ENCODE results near the gene NR4A1. TPM values are rescaled to one million over a fixed set of nuclear protein-coding genes. Genes with fewer than 3 reads are reported as not detected.

Gene NR4A1
- total RNA-seq, 1 experiment from 2014 or later = 12.5 TPM

DNA sequence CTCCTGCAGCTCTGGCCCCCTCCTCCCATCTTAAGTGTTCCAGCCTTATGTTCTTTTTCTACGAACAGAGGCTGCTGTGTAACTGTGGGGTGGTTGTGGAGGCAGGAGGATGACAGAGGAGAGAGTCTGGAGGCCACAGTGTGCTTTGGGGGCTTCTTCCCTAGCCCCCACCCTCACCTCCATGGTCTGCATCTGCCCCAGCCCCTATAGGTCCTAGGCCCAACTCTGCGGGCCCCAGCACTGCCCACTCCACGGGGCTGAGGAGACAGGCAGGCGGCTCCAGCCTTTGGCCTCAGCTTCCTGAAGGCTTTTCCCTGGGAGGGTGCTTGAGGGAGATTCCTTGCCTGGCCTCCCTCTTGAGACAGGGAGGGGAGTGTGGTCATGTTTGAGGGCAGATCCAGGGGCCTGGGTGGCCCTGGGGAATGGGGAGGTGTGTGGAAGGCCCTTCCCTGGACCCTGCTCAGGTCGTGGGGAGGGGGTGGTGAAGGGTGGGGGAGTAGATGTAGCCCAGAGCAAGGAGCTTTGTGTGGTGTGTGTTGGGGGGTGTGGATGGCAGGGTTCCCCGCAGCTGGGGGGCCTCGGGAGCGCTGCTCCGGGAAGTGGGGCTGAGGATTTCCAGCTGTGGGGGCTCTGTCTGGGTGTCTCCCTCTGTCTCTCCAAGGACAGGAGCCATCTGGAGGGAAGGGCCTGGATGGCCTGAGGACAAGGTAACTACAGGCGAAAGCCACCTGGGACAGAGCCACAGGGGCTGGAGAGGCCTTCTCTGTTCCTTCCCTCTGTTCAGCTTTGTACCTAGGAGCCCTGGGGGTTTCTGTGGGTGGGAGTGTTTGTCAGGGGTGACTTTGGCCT lies 29.4 kb downstream of the NR4A1 start:
- BruUV-seq (replicated peaks) = no TSS peak
- Histone ChIP-seq H3K4me3 (ENCODE audit: low read depth, low read length, poor library complexity, severe bottlenecking) (no peak overlapping the region), H3K4me1 (ENCODE audit: insufficient read depth, low read length, poor library complexity, severe bottlenecking) (peaks cover 24% of the 10 kb centered on the region), H3K27ac (ENCODE audit: low read depth, low read length, poor library complexity, severe bottlenecking) (peak overlapping the region; percentile 42), H3K27me3 (replicated peaks; ENCODE audit: insufficient read depth, low read depth, low read length, poor library complexity) (no peaks in the 10 kb centered on the region), H3K36me3 (ENCODE audit: insufficient read depth, low read length, poor library complexity, severe bottlenecking) (peaks cover 18% of the 10 kb centered on the region), H3K9me3 (ENCODE audit: low read depth, low read length, poor library complexity, severe bottlenecking) (no peaks in the 10 kb centered on the region)
- intact Hi-C loops (cut with micrococcal nuclease; ENCODE audit: unreplicated experiment) = no loop called here
- DNase-seq (ENCODE audit: low spot score) = no peak
- POLR2A ChIA-PET (ENCODE audit: low non-redundant PET) = interaction anchor here (0.5 kb wide), 1 partner anchor 926 kb away, joined by 5 read pairs; the partner anchor contains the start of gene EIF4B
- CTCF ChIA-PET = interaction anchor here (0.8 to 4.7 kb wide), 2 partner anchors 55 to 57 kb away, joined by 3 to 46 read pairs; no protein-coding TSS in a partner anchor
- no peak for TF ChIP-seq EZH2 (IDR thresholded peaks at IDR 0.05; ENCODE audit: borderline replicate concordance, low read depth, low read length, poor library complexity, severe bottlenecking)
- no peak for TF ChIP-seq CTCF (conservative IDR thresholded peaks at IDR 0.05; ENCODE audit: low read depth, low read length)

- intact Hi-C loops (cut with micrococcal nuclease; ENCODE audit: unreplicated experiment) = no loop called here
- POLR2A ChIA-PET (ENCODE audit: low non-redundant PET) = interaction anchor here (0.5 kb wide), 1 partner anchor 925 kb away, joined by 5 read pairs; the partner anchor contains the start of gene EIF4B
- Histone ChIP-seq H3K36me3 (ENCODE audit: insufficient read depth, low read length, poor library complexity, severe bottlenecking) (peaks cover 14% of the 10 kb centered on the region), H3K4me1 (ENCODE audit: insufficient read depth, low read length, poor library complexity, severe bottlenecking) (peaks cover 24% of the 10 kb centered on the region), H3K4me3 (ENCODE audit: low read depth, low read length, poor library complexity, severe bottlenecking) (no peak overlapping the region), H3K27me3 (replicated peaks; ENCODE audit: insufficient read depth, low read depth, low read length, poor library complexity) (no peaks in the 10 kb centered on the region), H3K27ac (ENCODE audit: low read depth, low read length, poor library complexity, severe bottlenecking) (peak overlapping the region; percentile 42), H3K9me3 (ENCODE audit: low read depth, low read length, poor library complexity, severe bottlenecking) (no peaks in the 10 kb centered on the region)
- no peak for DNase-seq (ENCODE audit: low spot score)
- CTCF ChIA-PET = interaction anchor here (4.7 kb wide), 1 partner anchor 56 kb away, joined by 46 read pairs; no protein-coding TSS in a partner anchor
- no TSS peak for BruUV-seq (replicated peaks)
- TF ChIP-seq EZH2 (IDR thresholded peaks at IDR 0.05; ENCODE audit: borderline replicate concordance, low read depth, low read length, poor library complexity, severe bottlenecking) (no peak), CTCF (conservative IDR thresholded peaks at IDR 0.05; ENCODE audit: low read depth, low read length) (no peak)
Observed at GRCh38 chr12:52081263-52081733, 30.1 kb downstream of the NR4A1 start.

GRCh38 chr12:52082026-52082668 lies 30.9 kb downstream of the NR4A1 start:
- Histone ChIP-seq H3K9me3 (ENCODE audit: low read depth, low read length, poor library complexity, severe bottlenecking) (no peaks in the 10 kb centered on the region), H3K4me1 (ENCODE audit: insufficient read depth, low read length, poor library complexity, severe bottlenecking) (peaks cover 24% of the 10 kb centered on the region), H3K36me3 (ENCODE audit: insufficient read depth, low read length, poor library complexity, severe bottlenecking) (peaks cover 6% of the 10 kb centered on the region), H3K27ac (ENCODE audit: low read depth, low read length, poor library complexity, severe bottlenecking) (peak overlapping the region; percentile 30), H3K27me3 (replicated peaks; ENCODE audit: insufficient read depth, low read depth, low read length, poor library complexity) (no peaks in the 10 kb centered on the region), H3K4me3 (ENCODE audit: low read depth, low read length, poor library complexity, severe bottlenecking) (no peak overlapping the region)
- no TSS peak for BruUV-seq (replicated peaks)
- POLR2A ChIA-PET (ENCODE audit: low non-redundant PET) = no interaction called here
- CTCF ChIA-PET = interaction anchor here (1.6 to 4.7 kb wide), 2 partner anchors 57 to 79 kb away, joined by 3 to 46 read pairs; no protein-coding TSS in a partner anchor
- intact Hi-C loops (cut with micrococcal nuclease; ENCODE audit: unreplicated experiment) = no loop called here
- DNase-seq (ENCODE audit: low spot score) = no peak
- TF ChIP-seq EZH2 (IDR thresholded peaks at IDR 0.05; ENCODE audit: borderline replicate concordance, low read depth, low read length, poor library complexity, severe bottlenecking) (no peak), CTCF (conservative IDR thresholded peaks at IDR 0.05; ENCODE audit: low read depth, low read length) (no peak)

Measured in A673 (cell line).